ENCODE results near the gene BMP8A. TPM values are rescaled to one million over a fixed set of nuclear protein-coding genes. Genes with fewer than 3 reads are reported as not detected.
A peak's percentile ranks its signal among the peaks of the same experiment; 100 is the strongest.
"Not testable (repeated sequence)": the region's sequence is repeated elsewhere in the genome, so short reads cannot be mapped to it uniquely, and the experiment has no call there.

The BMP8A gene
- total and polyA plus RNA-seq, 8 donors = 0.26 to 6.0 (median 1.5) TPM

GRCh38 chr1:39516841-39517240, 25.4 kb downstream of the BMP8A start:
- H3K9me3 ChIP-seq; DNase-seq; H3K36me3 ChIP-seq; intact Hi-C loops (cut with DNase I); H3K4me3 ChIP-seq; ATAC-seq; H3K4me1 ChIP-seq; H3K27me3 ChIP-seq; FAIRE-seq; H3K27ac ChIP-seq: not testable (repeated sequence)
- 94 to 95% methylated on average over 3 to 4 of the region's 4 CpGs for WGBS, 2 donors

- H3K27me3 ChIP-seq; intact Hi-C loops (cut with DNase I); FAIRE-seq; ATAC-seq; H3K4me3 ChIP-seq; DNase-seq; H3K36me3 ChIP-seq; H3K27ac ChIP-seq; H3K4me1 ChIP-seq; H3K9me3 ChIP-seq: not testable (repeated sequence)
- 93 to 98% methylated on average over 6 of the region's 7 CpGs for WGBS, 2 donors
Observed at GRCh38 chr1:39517936-39518335, 26.5 kb downstream of the BMP8A start.

- DNase-seq; H3K4me1 ChIP-seq; FAIRE-seq; H3K36me3 ChIP-seq; intact Hi-C loops (cut with DNase I); H3K27ac ChIP-seq; H3K4me3 ChIP-seq; H3K9me3 ChIP-seq; H3K27me3 ChIP-seq: not testable (repeated sequence)
- peak; percentile 30 to 65 (median 53) for ATAC-seq
- 21 to 26% methylated on average over 2 to 3 of the region's 5 CpGs for WGBS, 2 donors
Observed at GRCh38 chr1:39519376-39519775, 27.9 kb downstream of the BMP8A start.

GRCh38 chr1:39522221-39522620, 30.8 kb downstream of the BMP8A start:
- H3K36me3 ChIP-seq; H3K27me3 ChIP-seq; ATAC-seq; FAIRE-seq; H3K9me3 ChIP-seq; H3K4me1 ChIP-seq; DNase-seq; intact Hi-C loops (cut with DNase I); H3K4me3 ChIP-seq; H3K27ac ChIP-seq: not testable (repeated sequence)
- 71 to 76% methylated on average over 10 of the region's 10 CpGs for WGBS, 2 donors

GRCh38 chr1:39522661-39523567, 31.5 kb downstream of the BMP8A start:
- H3K27me3 ChIP-seq = no peaks in the 10 kb centered on the region
- no peak overlapping the region for H3K27ac ChIP-seq
- intact Hi-C loops (cut with DNase I) = no loop called here
- DNase-seq (peak in 1 of 6 donors; percentile 75), ATAC-seq (no peak), FAIRE-seq (no peak)
- H3K9me3 ChIP-seq = no peaks in the 10 kb centered on the region
- no peak overlapping the region for H3K4me3 ChIP-seq
- TF ChIP-seq CTCF (IDR thresholded peaks at IDR 0.05) = no peak
- H3K4me1 ChIP-seq = no peaks in the 10 kb centered on the region
- WGBS, 2 donors = 87 to 88% methylated on average over 26 to 29 of the region's 29 CpGs
- H3K36me3 ChIP-seq = peaks cover 5 to 15% (median 11%) of the 10 kb centered on the region in 3 donors

GRCh38 chr1:39524171-39524570, 32.7 kb downstream of the BMP8A start:
- Histone ChIP-seq H3K27ac (no peak overlapping the region), H3K4me1 (no peaks in the 10 kb centered on the region), H3K27me3 (no peaks in the 10 kb centered on the region), H3K4me3 (no peak overlapping the region), H3K9me3 (no peaks in the 10 kb centered on the region), H3K36me3 (peaks cover 5 to 26% (median 17%) of the 10 kb centered on the region in 3 donors)
- intact Hi-C loops (cut with DNase I) = no loop called here
- WGBS, 2 donors = 79 to 84% methylated on average over 6 of the region's 6 CpGs
- ATAC-seq (no peak), FAIRE-seq (no peak), DNase-seq (no peak)
- no peak for TF ChIP-seq CTCF (IDR thresholded peaks at IDR 0.05)

Data from pancreas (tissue), 10 donors.